Activated gamma-delta T cell treated with anti-CD3 and anti-CD28 coated beads, Interleukin-2, amount 50 U/mL, for 16 hours (primary cell): ENCODE data around the gene PLA2R1.

Experiments
- DNase-seq: peaks from one replicate; pipeline ENCODE4 v3.0.0-alpha.2; 2020; ENCODE audit warnings: low read depth

The PLA2R1 gene

GRCh38 chr2:159892990-159893810, 169.2 kb downstream of the PLA2R1 start:
- DNase-seq = no peak

- no peak for DNase-seq
These were observed 170.3 kb downstream of the PLA2R1 start for GRCh38 chr2:159891917-159892730.

GRCh38 chr2:159891267-159891588, 171.2 kb downstream of the PLA2R1 start:
- DNase-seq = no peak

- DNase-seq = no peak
These were observed 171.7 kb downstream of the PLA2R1 start for GRCh38 chr2:159890551-159891266.

- DNase-seq = no peak
These were observed 180.2 kb downstream of the PLA2R1 start for GRCh38 chr2:159882130-159882745.
